Kidney epithelial cell (primary cell): ENCODE data around the gene PPP2R5C. TPM values are rescaled to one million over a fixed set of nuclear protein-coding genes. Genes with fewer than 3 reads are reported as not detected.

ENCODE experiments used
- DNase-seq: peaks from one replicate; pipeline ENCODE4 v3.0.0-alpha.2; 2010; ENCODE audit warnings: low read depth
- H3K27me3 ChIP-seq: 2 replicates; pipeline ENCODE4 v1.6.0; 2011; ENCODE audit warnings: low read length; ENCODE audit not compliant: control insufficient read depth, insufficient read depth
- H3K36me3 ChIP-seq: 2 replicates; pipeline ENCODE4 v1.5.1; 2011; ENCODE audit warnings: low read length; ENCODE audit not compliant: control insufficient read depth, insufficient read depth
- H3K4me3 ChIP-seq: 2 replicates; pipeline ENCODE4 v1.5.1; 2011; ENCODE audit warnings: low read depth, mild to moderate bottlenecking, control low read depth, low read length
- total RNA-seq: library from RNA; depleted of rRNA; stranded (reverse); fragments of >200 nt; gene quantifications from 2 replicates; pipeline ENCODE4 v1.2.3, GENCODE V29; 2015
- TF ChIP-seq, protein P1 (sequence below): IDR thresholded peaks from 2 replicates; pipeline ENCODE4 v1.5.1; 2011; ENCODE audit warnings: mild to moderate bottlenecking, moderate library complexity, low read length, control low read depth, inconsistent platforms; ENCODE audit not compliant: insufficient read depth, poor library complexity, severe bottlenecking

Gene PPP2R5C
- total RNA-seq, 1 donor from 2014 or later = 79.6 TPM

DNA sequence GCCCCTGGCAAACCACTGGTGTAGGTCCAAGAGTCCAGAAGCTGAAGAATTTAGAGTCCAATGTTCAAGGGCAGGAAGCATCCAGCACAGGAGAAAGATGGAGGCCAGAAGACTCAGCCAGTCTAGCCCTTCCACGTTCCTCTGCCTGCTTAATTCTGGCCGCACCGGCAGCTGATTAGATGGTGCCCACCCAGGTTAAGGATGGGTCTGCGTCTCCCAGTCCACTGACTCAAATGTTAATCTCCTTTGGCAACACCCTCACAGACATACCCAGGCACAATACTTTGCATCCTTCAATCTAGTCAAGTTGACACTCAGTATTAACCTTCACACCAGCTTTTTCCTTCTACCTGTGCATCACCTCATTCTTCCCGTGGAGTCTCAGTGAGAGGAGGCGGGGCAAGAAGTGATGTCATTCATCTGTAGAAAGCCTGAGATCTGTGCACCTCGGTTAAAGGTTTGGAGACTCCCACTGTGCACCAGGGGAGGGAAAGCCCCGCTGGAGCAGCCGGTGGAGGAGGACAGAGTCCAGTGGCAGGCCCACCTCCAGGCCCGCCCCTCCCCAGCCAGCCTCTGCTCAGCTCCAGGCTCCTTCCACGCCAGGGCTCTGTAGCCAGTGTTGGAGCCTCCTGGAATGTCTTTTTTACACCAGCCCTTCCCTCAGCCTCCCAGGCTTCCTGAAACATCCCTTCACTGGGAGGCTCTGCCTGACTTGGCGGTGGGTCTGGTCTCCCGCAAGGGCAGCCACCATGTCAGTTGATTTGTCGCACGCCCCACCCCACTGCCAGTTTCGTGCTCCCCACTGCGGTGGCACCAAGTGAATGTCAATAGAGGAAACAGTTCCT lies 122.8 kb downstream of the PPP2R5C start:
- no peak overlapping the region for H3K4me3 ChIP-seq
- TF ChIP-seq, protein P1, sequence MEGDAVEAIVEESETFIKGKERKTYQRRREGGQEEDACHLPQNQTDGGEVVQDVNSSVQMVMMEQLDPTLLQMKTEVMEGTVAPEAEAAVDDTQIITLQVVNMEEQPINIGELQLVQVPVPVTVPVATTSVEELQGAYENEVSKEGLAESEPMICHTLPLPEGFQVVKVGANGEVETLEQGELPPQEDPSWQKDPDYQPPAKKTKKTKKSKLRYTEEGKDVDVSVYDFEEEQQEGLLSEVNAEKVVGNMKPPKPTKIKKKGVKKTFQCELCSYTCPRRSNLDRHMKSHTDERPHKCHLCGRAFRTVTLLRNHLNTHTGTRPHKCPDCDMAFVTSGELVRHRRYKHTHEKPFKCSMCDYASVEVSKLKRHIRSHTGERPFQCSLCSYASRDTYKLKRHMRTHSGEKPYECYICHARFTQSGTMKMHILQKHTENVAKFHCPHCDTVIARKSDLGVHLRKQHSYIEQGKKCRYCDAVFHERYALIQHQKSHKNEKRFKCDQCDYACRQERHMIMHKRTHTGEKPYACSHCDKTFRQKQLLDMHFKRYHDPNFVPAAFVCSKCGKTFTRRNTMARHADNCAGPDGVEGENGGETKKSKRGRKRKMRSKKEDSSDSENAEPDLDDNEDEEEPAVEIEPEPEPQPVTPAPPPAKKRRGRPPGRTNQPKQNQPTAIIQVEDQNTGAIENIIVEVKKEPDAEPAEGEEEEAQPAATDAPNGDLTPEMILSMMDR = no peak
- no peak for DNase-seq
- H3K27me3 ChIP-seq = no peaks in the 10 kb centered on the region
- H3K36me3 ChIP-seq = no peaks in the 10 kb centered on the region

DNA sequence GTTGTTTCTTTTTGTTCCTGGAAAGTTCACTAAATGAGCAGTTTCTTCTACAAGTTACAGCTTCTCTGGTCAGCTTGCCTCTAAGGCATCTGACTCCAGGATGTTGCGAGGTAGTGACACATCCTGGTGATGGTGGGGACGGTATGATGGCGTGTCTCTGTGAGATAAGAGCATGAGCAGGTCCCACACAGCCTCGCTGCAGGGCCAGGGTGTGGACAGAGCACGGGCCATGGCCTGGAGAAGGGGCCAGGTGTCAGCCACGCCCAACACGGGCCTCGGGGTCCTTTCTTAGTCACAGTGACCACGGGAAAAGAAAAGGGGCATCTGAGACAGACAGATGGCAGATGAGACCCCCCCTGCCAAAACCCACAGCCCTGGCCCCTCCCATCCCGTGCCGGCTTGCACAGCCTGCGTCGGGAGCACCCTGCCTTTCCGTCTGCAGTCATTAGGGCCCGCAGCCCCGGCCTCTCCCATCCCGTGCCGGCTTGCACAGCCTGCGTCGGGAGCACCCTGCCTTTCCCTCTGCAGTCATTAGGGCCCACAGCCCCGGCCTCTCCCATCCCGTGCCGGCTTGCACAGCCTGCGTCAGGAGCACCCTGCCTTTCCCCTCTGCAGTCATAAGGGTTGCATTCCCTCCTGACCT lies 123.5 kb downstream of the PPP2R5C start:
- Histone ChIP-seq H3K36me3 (no peaks in the 10 kb centered on the region), H3K27me3 (no peaks in the 10 kb centered on the region), H3K4me3 (no peak overlapping the region)
- no peak for DNase-seq
- TF ChIP-seq, protein P1 = no peak

DNA sequence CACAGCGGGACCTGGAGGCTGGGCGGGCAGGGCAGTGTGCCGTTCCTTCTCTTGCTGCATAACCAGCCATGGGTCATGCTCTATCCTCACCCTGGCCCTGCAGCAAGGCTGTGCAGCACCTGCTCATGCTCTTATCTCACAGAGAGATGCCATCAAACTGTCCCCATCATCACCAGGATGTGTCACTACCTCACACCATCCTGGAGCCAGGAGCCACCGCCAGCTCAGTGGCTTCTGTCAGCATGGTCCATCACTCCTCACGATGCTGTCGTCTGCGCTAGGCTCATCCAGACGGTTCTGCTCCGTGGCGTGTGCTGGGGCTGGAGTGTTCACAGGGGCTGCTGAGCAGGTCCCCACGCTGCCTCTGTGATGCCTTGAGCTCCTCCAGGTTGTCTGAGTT lies 125.7 kb downstream of the PPP2R5C start:
- no peaks in the 10 kb centered on the region for H3K27me3 ChIP-seq
- H3K36me3 ChIP-seq = no peaks in the 10 kb centered on the region
- TF ChIP-seq, protein P1 = no peak

DNA sequence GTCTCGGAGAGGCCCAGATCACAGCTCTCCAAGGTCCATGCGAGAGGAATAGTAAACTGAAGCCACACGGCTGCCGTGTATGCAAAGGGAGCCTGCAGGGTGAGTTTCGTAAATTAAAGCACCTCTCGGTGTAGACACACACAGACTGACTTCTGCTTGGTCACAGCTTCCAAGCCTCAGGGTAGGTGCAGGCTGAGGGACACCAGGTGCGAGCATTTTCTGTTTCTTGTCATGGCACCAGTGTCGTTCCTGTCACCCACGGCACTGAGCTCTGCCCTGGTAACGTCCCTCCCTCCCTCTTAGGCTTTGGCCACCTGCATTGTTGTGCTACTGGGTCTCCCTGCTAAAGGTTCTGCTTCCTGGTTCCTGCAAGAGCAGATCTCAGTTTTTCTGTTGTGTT lies 126.7 kb downstream of the PPP2R5C start:
- no peaks in the 10 kb centered on the region for H3K27me3 ChIP-seq
- no peak overlapping the region for H3K4me3 ChIP-seq
- no peak for DNase-seq
- no peaks in the 10 kb centered on the region for H3K36me3 ChIP-seq
- TF ChIP-seq, protein P1 = no peak

More for the DNA sequence above, 125.7 kb downstream of the PPP2R5C start:
- no peak overlapping the region for H3K4me3 ChIP-seq
- DNase-seq = no peak

DNA sequence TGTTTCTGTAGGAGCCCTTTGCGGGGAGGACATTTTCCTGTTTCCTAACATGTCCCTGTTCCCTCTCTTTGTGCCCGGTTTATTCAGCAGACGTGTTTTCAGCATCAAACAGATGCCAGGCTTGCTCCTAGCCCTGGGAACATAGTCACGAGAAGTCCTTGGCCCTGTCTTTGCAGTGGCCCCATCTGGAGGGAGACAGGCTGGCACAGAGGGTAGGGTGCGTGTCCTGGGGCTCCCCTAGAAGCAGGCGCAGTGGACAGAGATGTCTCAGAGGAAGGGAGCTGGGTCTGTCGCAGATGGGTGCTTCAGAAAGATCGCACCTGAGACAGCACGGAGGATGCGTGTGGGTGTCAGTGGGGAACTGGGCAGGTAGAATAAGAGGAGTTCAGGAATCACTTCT lies 127.9 kb downstream of the PPP2R5C start:
- DNase-seq = no peak
- H3K36me3 ChIP-seq = no peaks in the 10 kb centered on the region
- TF ChIP-seq, protein P1 = no peak
- H3K27me3 ChIP-seq = no peaks in the 10 kb centered on the region
- H3K4me3 ChIP-seq = no peak overlapping the region
